ENCODE data around the gene BCL2. TPM values are rescaled to one million over a fixed set of nuclear protein-coding genes. Genes with fewer than 3 reads are reported as not detected.
"Not testable (repeated sequence)": the region's sequence is repeated elsewhere in the genome, so short reads cannot be mapped to it uniquely, and the experiment has no call there.

BCL2 gene
- total RNA-seq, 1 experiment from 2014 or later: 1.5 TPM

DNA sequence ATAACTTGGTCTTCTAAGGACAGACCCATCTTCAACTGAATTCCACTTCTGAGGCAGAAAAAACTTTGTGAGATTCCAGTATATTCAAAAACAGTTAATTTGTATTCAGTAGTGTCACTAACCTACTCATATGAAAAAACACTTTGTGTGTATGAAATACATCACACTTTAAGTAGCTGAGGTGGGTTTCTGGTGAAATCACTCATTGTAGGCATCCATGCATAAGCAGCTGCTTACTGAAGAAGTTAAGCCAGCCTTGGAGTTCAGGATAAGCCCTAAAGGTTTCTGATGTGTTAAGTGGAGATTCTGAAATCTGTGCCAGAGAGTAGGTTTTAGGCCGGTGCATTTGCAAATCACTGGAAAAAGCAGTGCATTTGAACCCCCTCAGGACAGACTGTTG is 128.2 kb downstream of the BCL2 start:
- Histone ChIP-seq H3K9ac (ENCODE audit: low read length) (no peak overlapping the region), H3K27me3 (ENCODE audit: low read length) (no peaks in the 10 kb centered on the region), H4K20me1 (ENCODE audit: low read length) (no peaks in the 10 kb centered on the region), H3K27ac (ENCODE audit: low read length) (no peak overlapping the region), H3K4me2 (ENCODE audit: low read length) (no peak overlapping the region), H3K4me3 (ENCODE audit: low read length) (no peak overlapping the region), H3F3A (ENCODE audit: low read length, unreplicated experiment) (no peaks in the 10 kb centered on the region), H2AFZ (ENCODE audit: low read length) (no peak overlapping the region), H3K79me2 (ENCODE audit: low read length) (no peaks in the 10 kb centered on the region), H3K36me3 (ENCODE audit: low read depth, low read length) (no peaks in the 10 kb centered on the region), H3K9me2 (replicated peaks; ENCODE audit: low read length) (no peaks in the 10 kb centered on the region), H3K9me3 (ENCODE audit: low read length) (no peaks in the 10 kb centered on the region), H3K4me1 (ENCODE audit: insufficient read depth, low read length) (no peaks in the 10 kb centered on the region)
- DNase-seq (no peak), ATAC-seq (no peak)
- no TSS peak for BruUV-seq (replicated peaks)
- no peak for TF ChIP-seq CTCF (conservative IDR thresholded peaks at IDR 0.05; ENCODE audit: low read depth, low read length)
- no peak for TF ChIP-seq EZH2phosphoT487 (IDR thresholded peaks at IDR 0.05; ENCODE audit: borderline replicate concordance, low read length)
- TF ChIP-seq EZH2 (IDR thresholded peaks at IDR 0.05; ENCODE audit: low read length, unreplicated experiment): no peak
- intact Hi-C loops (cut with micrococcal nuclease): no loop called here
- CTCF ChIA-PET: no interaction called here
- POLR2A ChIA-PET (ENCODE audit: unreplicated experiment): no interaction called here

DNA sequence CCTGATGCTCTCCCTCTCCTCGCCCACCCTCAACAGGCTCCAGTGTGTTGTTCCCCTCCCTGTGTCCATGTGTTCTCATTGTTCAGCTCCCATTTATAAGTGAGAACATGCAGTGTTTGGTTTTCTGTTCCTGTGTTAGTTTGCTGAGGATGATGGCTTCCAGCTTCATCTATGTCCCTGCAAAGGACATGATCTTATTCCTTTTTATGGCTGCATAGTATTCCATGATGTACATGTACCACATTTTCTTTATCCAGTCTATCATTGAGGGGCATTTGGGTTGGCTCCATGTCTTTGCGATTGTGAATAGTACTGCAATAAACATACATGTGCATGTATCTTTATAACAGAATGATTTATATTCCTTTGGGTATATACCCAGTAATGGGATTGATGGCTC is 128.7 kb downstream of the BCL2 start:
- DNase-seq; H3K9me2 ChIP-seq (replicated peaks; ENCODE audit: low read length); H3K79me2 ChIP-seq (ENCODE audit: low read length); H3F3A ChIP-seq (ENCODE audit: low read length, unreplicated experiment); H3K27ac ChIP-seq (ENCODE audit: low read length); H3K9ac ChIP-seq (ENCODE audit: low read length); H3K4me2 ChIP-seq (ENCODE audit: low read length); ATAC-seq; H3K27me3 ChIP-seq (ENCODE audit: low read length); intact Hi-C loops (cut with micrococcal nuclease); H4K20me1 ChIP-seq (ENCODE audit: low read length); POLR2A ChIA-PET (ENCODE audit: unreplicated experiment); H3K4me3 ChIP-seq (ENCODE audit: low read length); BruUV-seq (replicated peaks); CTCF ChIA-PET; H3K9me3 ChIP-seq (ENCODE audit: low read length); H3K4me1 ChIP-seq (ENCODE audit: insufficient read depth, low read length); H2AFZ ChIP-seq (ENCODE audit: low read length); H3K36me3 ChIP-seq (ENCODE audit: low read depth, low read length): not testable (repeated sequence)

DNA sequence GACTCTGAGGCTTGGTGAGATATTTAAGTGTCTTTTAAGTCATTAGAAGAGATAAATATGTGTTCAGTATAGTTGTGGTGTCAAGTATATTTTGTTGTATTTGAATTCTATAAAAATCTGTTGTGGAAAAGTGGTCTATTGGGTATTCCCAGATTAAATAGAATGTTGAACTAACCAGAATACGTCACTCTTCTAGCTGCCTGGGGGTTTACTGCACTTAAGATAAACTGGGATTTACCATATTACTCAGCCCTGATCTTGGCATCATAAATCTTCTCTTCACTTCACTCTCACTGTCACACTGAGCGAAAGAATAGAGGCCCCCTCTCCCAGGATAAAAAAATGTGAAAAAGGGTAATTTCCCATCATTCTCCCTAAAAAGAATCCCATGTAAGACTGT is 129.8 kb downstream of the BCL2 start:
- Histone ChIP-seq H4K20me1 (ENCODE audit: low read length) (no peaks in the 10 kb centered on the region), H2AFZ (ENCODE audit: low read length) (no peak overlapping the region), H3K9me3 (ENCODE audit: low read length) (no peaks in the 10 kb centered on the region), H3K27me3 (ENCODE audit: low read length) (peaks cover 4% of the 10 kb centered on the region; the same call in 1 of the 2 replicates), H3K9me2 (replicated peaks; ENCODE audit: low read length) (no peaks in the 10 kb centered on the region), H3F3A (ENCODE audit: low read length, unreplicated experiment) (no peaks in the 10 kb centered on the region), H3K4me2 (ENCODE audit: low read length) (no peak overlapping the region), H3K4me1 (ENCODE audit: insufficient read depth, low read length) (no peaks in the 10 kb centered on the region), H3K36me3 (ENCODE audit: low read depth, low read length) (no peaks in the 10 kb centered on the region), H3K9ac (ENCODE audit: low read length) (no peak overlapping the region), H3K27ac (ENCODE audit: low read length) (no peak overlapping the region), H3K4me3 (ENCODE audit: low read length) (no peak overlapping the region), H3K79me2 (ENCODE audit: low read length) (no peaks in the 10 kb centered on the region)
- ChIA-PET POLR2A (ENCODE audit: unreplicated experiment) (no interaction called here), CTCF (no interaction called here)
- TF ChIP-seq EZH2 (IDR thresholded peaks at IDR 0.05; ENCODE audit: low read length, unreplicated experiment): no peak
- TF ChIP-seq CTCF (conservative IDR thresholded peaks at IDR 0.05; ENCODE audit: low read depth, low read length): no peak
- TF ChIP-seq EZH2phosphoT487 (IDR thresholded peaks at IDR 0.05; ENCODE audit: borderline replicate concordance, low read length): no peak
- DNase-seq: no peak
- BruUV-seq (replicated peaks): no TSS peak
- intact Hi-C loops (cut with micrococcal nuclease): no loop called here
- no peak for ATAC-seq
